Tibial nerve (tissue), 4 donors: ENCODE data around the gene LECT2. TPM values are rescaled to one million over a fixed set of nuclear protein-coding genes. Genes with fewer than 3 reads are reported as not detected.

Experiments used
- DNase-seq, 2 donors: peaks; one replicate each; pipeline ENCODE4 v3.0.0-alpha.2; 2019; ENCODE audit warnings: low spot score in 2 of 2
- H3K27ac ChIP-seq, 4 donors: fragments of 200-600 bp; sonication (generic) in 3 of 4; one replicate each; pipeline ENCODE4 v1.5.1; 2017 to 2019; ENCODE audit warnings: mild to moderate bottlenecking in 1 of 4
- H3K27me3 ChIP-seq, 2 donors: fragments of 200-600 bp; sonication (generic) in 1 of 2; one replicate each; pipeline versions ENCODE4 v1.5.1 to v1.6.0; 2017 to 2019
- H3K36me3 ChIP-seq, 3 donors: fragments of 200-600 bp; sonication (generic); one replicate each; pipeline ENCODE4 v1.5.1; 2018 to 2019
- H3K4me1 ChIP-seq, 4 donors: fragments of 200-600 bp; sonication (generic) in 3 of 4; one replicate each; pipeline ENCODE4 v1.5.1; 2017 to 2019
- H3K4me3 ChIP-seq, 4 donors: fragments of 200-600 bp; sonication (generic) in 3 of 4; one replicate each; pipeline ENCODE4 v1.5.1; 2017 to 2019; ENCODE audit warnings: mild to moderate bottlenecking in 1 of 4, moderate library complexity in 1 of 4
- H3K9me3 ChIP-seq, 4 donors: fragments of 200-600 bp; sonication (generic) in 3 of 4; one replicate each; pipeline ENCODE4 v1.5.1; 2017 to 2019
- EP300 ChIP-seq, 2 donors: sonication (generic); formaldehyde crosslinking; IDR thresholded peaks; one replicate each; pipeline ENCODE4 v1.6.1; 2017; ENCODE audit warnings: antibody characterized with exemption in 2 of 2, mild to moderate bottlenecking in 1 of 2
- POLR2A ChIP-seq, 2 donors: fragments of 450-650 bp; IDR thresholded peaks; one replicate each; pipeline ENCODE4 v1.6.1; 2017; ENCODE audit warnings: antibody characterized with exemption in 2 of 2, mild to moderate bottlenecking in 2 of 2, moderate library complexity in 2 of 2
- WGBS, 2 donors: methylation state at CpG; one replicate each; pipeline ENCODE4 v1.1.5; 2018; 5-methylcytosine and 5-hydroxymethylcytosine counted together
- total RNA-seq, 4 donors: library from RNA; depleted of rRNA; stranded (reverse); fragments of >200 nt; gene quantifications; one replicate each; pipeline ENCODE4 v1.1.0, GENCODE V29; 2016
- TF ChIP-seq, protein P1 (sequence below), 5 experiments: fragments of 200-600 bp in 3 of 5; fragments of 450-650 bp in 2 of 5; sonication (generic) in 3 of 5; IDR thresholded peaks; one replicate each; pipeline ENCODE4 v1.5.1; 2016 to 2019; ENCODE audit warnings: antibody characterized with exemption in 5 of 5, mild to moderate bottlenecking in 3 of 5, moderate library complexity in 2 of 5

The LECT2 gene
- total RNA-seq = not detected

DNA sequence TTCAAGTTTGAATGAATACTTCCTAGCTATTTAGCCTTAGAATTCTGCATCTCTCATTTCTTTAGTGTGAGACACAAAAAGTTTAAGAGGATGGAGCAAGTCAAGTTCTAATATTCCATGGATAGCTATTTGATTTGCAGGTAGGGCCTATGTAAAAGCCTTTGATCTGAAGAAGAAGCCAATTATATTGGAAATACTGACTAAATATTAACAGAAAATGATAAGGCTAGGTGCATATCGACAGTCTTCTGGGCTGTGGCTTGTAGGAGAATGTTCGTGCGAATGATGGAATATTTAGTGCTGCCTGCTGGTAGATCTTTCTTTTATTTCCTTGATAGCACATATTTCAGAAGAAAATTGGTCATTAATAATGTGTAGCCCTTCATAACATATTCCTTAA lies at the start of gene LECT2:
Gene LECT2, minus strand, starts transcription at position 85 of the 400 bp plus-strand sequence. CDS start 150 bp downstream, outside the sequence.
- Histone ChIP-seq H3K9me3 (no peaks in the 10 kb centered on the region), H3K36me3 (no peaks in the 10 kb centered on the region), H3K4me3 (no peak within 1 kb of the TSS), H3K27ac (no peak within 1 kb of the TSS), H3K27me3 (no peaks in the 10 kb centered on the region), H3K4me1 (no peaks in the 10 kb centered on the region)
- no peak for TF ChIP-seq EP300 (IDR thresholded peaks at IDR 0.05)
- TF ChIP-seq, protein P1, sequence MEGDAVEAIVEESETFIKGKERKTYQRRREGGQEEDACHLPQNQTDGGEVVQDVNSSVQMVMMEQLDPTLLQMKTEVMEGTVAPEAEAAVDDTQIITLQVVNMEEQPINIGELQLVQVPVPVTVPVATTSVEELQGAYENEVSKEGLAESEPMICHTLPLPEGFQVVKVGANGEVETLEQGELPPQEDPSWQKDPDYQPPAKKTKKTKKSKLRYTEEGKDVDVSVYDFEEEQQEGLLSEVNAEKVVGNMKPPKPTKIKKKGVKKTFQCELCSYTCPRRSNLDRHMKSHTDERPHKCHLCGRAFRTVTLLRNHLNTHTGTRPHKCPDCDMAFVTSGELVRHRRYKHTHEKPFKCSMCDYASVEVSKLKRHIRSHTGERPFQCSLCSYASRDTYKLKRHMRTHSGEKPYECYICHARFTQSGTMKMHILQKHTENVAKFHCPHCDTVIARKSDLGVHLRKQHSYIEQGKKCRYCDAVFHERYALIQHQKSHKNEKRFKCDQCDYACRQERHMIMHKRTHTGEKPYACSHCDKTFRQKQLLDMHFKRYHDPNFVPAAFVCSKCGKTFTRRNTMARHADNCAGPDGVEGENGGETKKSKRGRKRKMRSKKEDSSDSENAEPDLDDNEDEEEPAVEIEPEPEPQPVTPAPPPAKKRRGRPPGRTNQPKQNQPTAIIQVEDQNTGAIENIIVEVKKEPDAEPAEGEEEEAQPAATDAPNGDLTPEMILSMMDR (IDR thresholded peaks at IDR 0.05) = no peak
- WGBS, 2 donors = 90 to 92% methylated on average over 3 of the region's 3 CpGs
- DNase-seq = no peak

GRCh38 chr5:136004436-136004835 lies 49.7 kb upstream of the LECT2 start:
- DNase-seq = no peak
- Histone ChIP-seq H3K27me3 (no peaks in the 10 kb centered on the region), H3K36me3 (no peaks in the 10 kb centered on the region), H3K4me3 (no peak overlapping the region), H3K27ac (no peak overlapping the region), H3K4me1 (peaks cover 0 to 31% (median 7%) of the 10 kb centered on the region in 4 donors), H3K9me3 (no peaks in the 10 kb centered on the region)
- WGBS, 2 donors = 92 to 95% methylated on average over 3 of the region's 3 CpGs
- TF ChIP-seq POLR2A (IDR thresholded peaks at IDR 0.05) (no peak), EP300 (IDR thresholded peaks at IDR 0.05) (no peak)
- TF ChIP-seq, protein P1 (IDR thresholded peaks at IDR 0.05) = no peak

- peaks cover 0 to 26% (median 7%) of the 10 kb centered on the region in 4 donors for H3K4me1 ChIP-seq
- no peaks in the 10 kb centered on the region for H3K9me3 ChIP-seq
- WGBS, 2 donors = 34% methylated on average over 5 of the region's 5 CpGs
- DNase-seq = peak in 1 of 2 donors; percentile 44
- peak overlapping the region in 2 of 4 donors; percentile 63 to 70 for H3K27ac ChIP-seq
- H3K27me3 ChIP-seq = no peaks in the 10 kb centered on the region
- TF ChIP-seq EP300 (IDR thresholded peaks at IDR 0.05) = peak in 1 of 2 donors; percentile 79
- TF ChIP-seq, protein P1 (IDR thresholded peaks at IDR 0.05) = no peak
- no peak overlapping the region for H3K4me3 ChIP-seq
- H3K36me3 ChIP-seq = no peaks in the 10 kb centered on the region
These were observed 46.7 kb upstream of the LECT2 start for GRCh38 chr5:136001466-136001981.

DNA sequence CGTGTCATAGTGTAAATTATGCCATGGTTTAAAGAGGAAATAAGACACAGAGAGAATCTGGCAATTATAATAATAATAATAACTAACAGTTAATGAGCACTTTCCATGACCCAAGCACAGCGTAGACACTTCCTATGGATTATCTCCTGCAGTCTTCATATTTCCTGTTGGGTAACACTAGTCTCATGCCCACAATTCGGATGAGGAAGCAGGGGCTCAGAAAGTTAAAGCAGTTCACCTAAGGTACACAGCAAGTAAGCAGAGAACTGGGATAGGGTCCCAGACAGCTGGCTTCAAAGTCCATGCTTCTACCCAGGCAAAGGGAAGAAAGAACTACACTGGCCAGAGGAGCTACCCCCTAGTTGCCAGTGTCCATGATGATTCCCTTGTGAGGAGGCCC lies 46.1 kb upstream of the LECT2 start:
- Histone ChIP-seq H3K27ac (peak overlapping the region in 2 of 4 donors; percentile 63 to 70), H3K4me1 (peaks cover 0 to 31% (median 7%) of the 10 kb centered on the region in 4 donors), H3K4me3 (no peak overlapping the region), H3K27me3 (no peaks in the 10 kb centered on the region), H3K9me3 (no peaks in the 10 kb centered on the region), H3K36me3 (no peaks in the 10 kb centered on the region)
- DNase-seq = no peak
- 75 to 84% methylated on average over 3 of the region's 3 CpGs for WGBS, 2 donors
- TF ChIP-seq EP300 (IDR thresholded peaks at IDR 0.05) (peak in 1 of 2 donors; percentile 49), POLR2A (IDR thresholded peaks at IDR 0.05) (no peak)
- TF ChIP-seq, protein P1 (IDR thresholded peaks at IDR 0.05) = no peak

DNA sequence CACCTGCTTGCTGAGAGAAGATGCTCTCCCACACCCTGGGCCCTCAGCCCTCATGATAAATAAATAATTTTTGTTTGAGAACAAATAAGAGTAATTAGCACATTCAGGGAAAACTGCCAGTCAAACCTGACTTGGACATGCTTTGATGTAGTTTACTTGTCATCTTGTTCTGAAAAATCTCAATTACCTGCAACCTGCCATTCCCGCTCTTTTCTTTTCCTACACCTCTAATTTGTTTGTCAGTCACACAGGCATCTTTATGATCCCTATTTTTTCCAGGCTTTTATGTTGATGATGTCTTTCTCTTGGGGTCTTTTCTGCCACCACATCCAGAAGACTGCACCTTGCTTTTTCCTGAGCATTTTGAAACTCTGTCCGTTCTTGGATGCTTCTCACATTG lies 45.4 kb upstream of the LECT2 start:
- H3K4me1 ChIP-seq = peaks cover 0 to 28% (median 7%) of the 10 kb centered on the region in 4 donors
- TF ChIP-seq EP300 (IDR thresholded peaks at IDR 0.05) (no peak), POLR2A (IDR thresholded peaks at IDR 0.05) (no peak)
- TF ChIP-seq, protein P1 (IDR thresholded peaks at IDR 0.05) = no peak
- 94 to 95% methylated on average over 2 of the region's 2 CpGs for WGBS, 2 donors

More for the DNA sequence above, 45.4 kb upstream of the LECT2 start:
- Histone ChIP-seq H3K36me3 (no peaks in the 10 kb centered on the region), H3K27ac (peak overlapping the region in 1 of 4 donors; percentile 49), H3K9me3 (no peaks in the 10 kb centered on the region), H3K4me3 (no peak overlapping the region), H3K27me3 (no peaks in the 10 kb centered on the region)
- no peak for DNase-seq
